HuH-7.5 (cell line): Measurements from ENCODE around the gene TAF11L7.
"Not testable (repeated sequence)": the region's sequence is repeated elsewhere in the genome, so short reads cannot be mapped to it uniquely, and the experiment has no call there.

Source experiments
- DNase-seq: peaks from one replicate; pipeline ENCODE4 v3.0.0; 2011; ENCODE audit warnings: low spot score

Gene TAF11L7

DNA sequence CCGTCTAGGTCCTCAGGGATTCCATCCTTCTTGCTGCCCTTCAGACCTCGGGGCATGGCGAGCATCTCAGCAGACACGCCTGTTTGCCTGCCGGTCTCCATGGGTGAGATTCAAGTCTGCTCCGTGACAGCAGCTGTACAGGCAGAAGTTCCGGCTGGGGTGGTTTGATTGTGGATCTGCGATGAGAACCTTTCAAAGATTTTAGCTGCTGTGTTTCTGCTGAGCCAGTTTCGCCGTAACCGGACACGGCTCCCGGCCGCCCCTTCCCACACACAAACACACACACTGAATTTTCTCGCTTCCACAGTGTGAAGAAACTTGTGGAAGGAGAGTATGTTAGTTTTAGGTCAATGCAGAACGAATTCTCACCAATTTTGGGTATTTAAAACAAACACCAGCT, at the start of gene TAF11L7:
Gene TAF11L7, minus strand, starts transcription at position 101 of the 400 bp plus-strand sequence.
- not testable (repeated sequence) for DNase-seq

DNA sequence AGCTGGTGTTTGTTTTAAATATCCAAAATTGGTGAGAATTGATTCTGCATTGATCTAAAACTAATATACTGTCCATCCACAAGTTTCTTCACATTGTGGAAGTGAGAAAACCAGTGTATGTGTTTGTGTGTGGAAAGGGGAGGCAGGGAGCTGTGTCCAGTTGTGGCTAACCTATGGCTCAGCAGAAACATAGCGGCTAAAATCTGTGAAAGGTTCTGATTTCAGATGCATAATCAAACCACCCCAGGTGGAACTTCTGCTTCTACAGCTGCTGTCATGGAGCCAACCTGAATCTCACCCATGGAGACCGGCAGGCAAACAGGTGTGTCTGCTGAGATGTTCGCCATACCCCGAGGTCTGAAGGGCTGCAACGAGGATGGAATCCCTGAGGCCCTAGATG, 48.6 kb upstream of the TAF11L7 start, which contains the start of gene TAF11L14:
Gene TAF11L14, plus strand, starts transcription at position 301 of the 400 bp plus-strand sequence.
- DNase-seq = no peak

GRCh38 chr5:17631788-17632187, 46.2 kb upstream of the TAF11L7 start, which contains the start of gene TAF11L13:
Gene TAF11L13 (plus strand): TSS chr5:17632088.
- DNase-seq = not testable (repeated sequence)

GRCh38 chr5:17625686-17626085, 40.1 kb upstream of the TAF11L7 start:
- DNase-seq = no peak

DNA sequence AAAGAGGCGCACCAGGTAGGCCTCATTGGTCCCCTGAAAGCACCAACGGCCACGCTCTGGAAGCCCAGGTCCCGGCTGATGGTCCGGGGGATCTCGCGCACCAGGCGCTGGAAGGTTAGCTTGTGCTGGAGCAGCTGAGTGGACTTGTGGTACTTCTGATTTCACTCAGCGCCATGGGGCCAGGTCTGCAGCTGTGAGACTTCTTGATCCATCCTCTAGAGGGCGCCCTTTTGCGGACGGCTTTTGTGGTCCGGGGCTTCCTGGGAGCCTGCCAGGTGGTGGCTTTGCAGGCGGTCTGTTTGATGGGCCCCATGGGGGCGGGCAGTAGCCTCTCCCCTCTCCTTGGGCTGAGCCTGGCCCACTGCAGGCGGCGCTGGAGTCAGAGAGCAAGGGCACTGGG, 35.1 kb upstream of the TAF11L7 start:
- DNase-seq = no peak

GRCh38 chr5:17619354-17619753, 33.8 kb upstream of the TAF11L7 start:
- no peak for DNase-seq

DNA sequence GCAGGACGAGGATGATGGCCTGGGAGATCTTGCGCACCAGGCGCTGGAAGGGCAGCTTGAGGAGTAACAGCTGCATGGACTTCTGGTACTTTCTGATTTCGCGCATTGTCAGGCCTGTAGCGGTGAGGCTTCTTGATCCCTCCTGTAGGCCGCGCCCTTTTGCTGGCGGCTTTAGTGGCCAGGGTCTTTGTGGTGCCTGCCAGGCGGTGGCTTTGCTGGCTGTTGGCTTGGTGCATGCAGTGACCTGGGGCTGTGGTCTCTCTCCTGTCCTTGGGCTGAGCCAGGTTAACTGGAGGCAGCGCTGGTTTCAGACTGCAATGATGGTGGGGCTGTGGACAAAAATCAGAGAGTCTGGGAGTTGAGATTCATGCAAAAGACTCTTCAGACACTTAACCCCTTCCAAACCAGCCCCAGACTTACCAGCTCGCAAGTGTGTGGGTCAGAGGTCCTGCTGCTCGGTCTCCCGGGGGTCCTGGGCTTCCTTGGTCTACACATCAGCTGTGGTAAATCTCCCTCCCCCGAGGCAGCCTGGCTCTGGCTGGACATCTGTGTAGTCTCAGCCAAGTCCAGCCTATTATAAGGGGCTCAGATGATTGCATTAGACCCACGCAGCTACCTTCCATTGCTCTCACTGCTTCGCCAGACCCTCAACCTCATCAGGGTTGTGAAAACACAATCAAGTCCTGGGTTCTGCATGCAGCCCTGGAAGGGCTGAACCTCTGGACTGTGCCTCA, 29.5 kb upstream of the TAF11L7 start:
- DNase-seq = no peak

GRCh38 chr5:17610092-17610491, 24.5 kb upstream of the TAF11L7 start, which contains the start of gene TAF11L12:
Gene TAF11L12 (plus strand): TSS chr5:17610392.
- DNase-seq = not testable (repeated sequence)

DNA sequence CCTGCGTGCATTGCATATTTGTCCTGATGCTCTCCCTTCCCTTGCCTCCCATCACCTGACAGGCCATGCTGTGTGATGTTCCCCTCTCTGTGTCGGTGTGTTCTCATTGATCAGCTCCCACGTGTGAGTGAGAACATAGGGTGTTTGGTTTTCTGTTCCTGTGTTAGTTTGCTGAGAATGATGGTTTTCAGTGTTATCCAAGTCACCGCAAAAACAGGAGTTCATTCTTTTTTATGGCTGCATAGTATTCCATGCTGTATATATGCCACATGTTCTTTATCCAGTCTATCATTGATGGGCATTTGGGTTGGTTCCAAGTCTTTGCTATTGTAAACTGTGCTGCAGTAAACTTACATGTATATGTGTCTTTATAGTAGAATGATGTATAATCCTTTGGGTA, 21.9 kb upstream of the TAF11L7 start:
- DNase-seq = not testable (repeated sequence)

DNA sequence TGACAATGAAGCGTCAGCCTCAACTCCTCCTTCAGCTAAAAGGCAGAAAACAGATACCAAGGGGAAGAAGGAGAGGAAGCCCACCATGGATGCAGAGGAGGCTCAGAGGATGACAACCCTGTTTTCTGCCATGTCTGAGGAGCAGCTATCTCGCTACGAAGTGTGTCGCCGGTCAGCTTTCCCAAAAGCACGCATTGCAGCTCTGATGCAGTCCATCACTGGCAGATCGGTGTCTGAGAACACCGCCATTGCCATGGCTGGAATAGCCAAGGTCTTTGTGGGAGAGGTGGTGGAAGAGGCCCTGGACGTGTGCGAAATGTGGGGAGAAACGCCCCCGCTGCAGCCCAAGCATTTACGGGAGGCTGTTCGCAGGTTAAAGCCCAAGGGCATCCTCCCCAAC, 19.4 kb upstream of the TAF11L7 start:
- no peak for DNase-seq

DNA sequence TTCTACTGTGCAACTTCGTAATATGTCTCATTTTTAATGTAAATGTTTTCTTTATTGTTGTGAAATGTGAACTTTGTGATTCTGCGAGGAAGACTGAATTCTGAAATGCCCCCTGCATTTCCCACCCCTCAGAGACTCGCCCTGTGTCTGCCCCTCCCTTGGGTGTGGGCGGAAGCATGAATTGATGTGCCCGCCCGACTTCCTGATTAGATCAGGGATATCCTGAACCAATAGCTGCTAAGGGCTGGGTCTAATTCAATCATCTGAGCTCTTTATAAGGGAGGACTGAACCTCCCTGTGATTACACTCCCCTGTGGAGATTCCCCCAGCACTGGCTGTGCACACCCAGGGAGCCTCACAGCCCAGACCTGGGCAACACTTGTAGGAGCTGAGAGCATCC, 18.3 kb upstream of the TAF11L7 start, which contains the start of gene TAF11L11:
Gene TAF11L11, plus strand, starts transcription at position 304 of the 400 bp plus-strand sequence.
- not testable (repeated sequence) for DNase-seq

- DNase-seq = not testable (repeated sequence)
Measured at GRCh38 chr5:17597728-17598127, 12.2 kb upstream of the TAF11L7 start, which contains the start of gene TAF11L10. Gene TAF11L10 (minus strand): TSS chr5:17597828.

GRCh38 chr5:17594255-17594654, 8.7 kb upstream of the TAF11L7 start, which contains the start of gene TAF11L9:
Gene TAF11L9 (minus strand): TSS chr5:17594394.
- DNase-seq = not testable (repeated sequence)

GRCh38 chr5:17590860-17591259, 5.3 kb upstream of the TAF11L7 start, which contains the start of gene TAF11L8:
Gene TAF11L8 (minus strand): TSS chr5:17590960.
- not testable (repeated sequence) for DNase-seq
